Measurements from ENCODE around the gene COLEC12. TPM values are rescaled to one million over a fixed set of nuclear protein-coding genes. Genes with fewer than 3 reads are reported as not detected.

COLEC12 gene
- total and polyA plus RNA-seq, 10 of the 15 experiments (the other 5 are each of a cell fraction or from before 2014, with no cell fraction given) = 0.04 to 0.05 TPM; not detected in 8

DNA sequence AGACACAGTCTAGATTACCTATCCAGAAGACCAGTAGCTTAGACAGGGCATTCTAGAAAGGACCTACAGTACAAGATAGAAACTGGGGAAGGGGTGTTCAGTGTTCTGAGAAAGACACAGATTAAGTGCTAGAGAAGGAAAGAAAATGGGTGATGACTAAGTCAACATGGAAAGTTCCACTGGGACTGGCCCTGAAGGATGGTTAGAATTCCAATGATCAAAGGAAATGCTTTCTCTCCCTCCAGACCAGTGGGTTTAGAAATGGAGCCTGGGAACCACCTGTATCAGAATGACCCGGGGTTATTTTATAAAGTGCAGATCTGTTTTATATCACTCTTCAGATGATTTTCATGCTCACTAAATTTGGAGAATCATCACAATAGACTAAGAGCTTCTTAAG lies 5.8 kb upstream of the COLEC12 start:
- no peak for DNase-seq (ENCODE audit: low read depth, low spot score)
- intact Hi-C loops (cut with micrococcal nuclease; ENCODE audit: unreplicated experiment) = no loop called here
- no peaks in the 10 kb centered on the region for H3K36me3 ChIP-seq (ENCODE audit: control insufficient read depth in 2 of 2, insufficient read depth in 2 of 2, low read length in 1 of 2)
- H3K9me3 ChIP-seq (replicated peaks; ENCODE audit: control insufficient read depth, insufficient read depth, low read length) = no peaks in the 10 kb centered on the region
- ChIA-PET POLR2A (no interaction called here), CTCF (interaction anchor here (0.9 to 1.7 kb wide), 5 partner anchors 10 to 151 kb away, joined by 3 to 10 read pairs (median 4); partner anchors contain the start of gene TYMS), RAD21 (ENCODE audit: unreplicated experiment) (interaction anchor here (0.9 to 4.7 kb wide), 2 partner anchors 11 to 19 kb away, joined by 3 to 31 read pairs; no protein-coding TSS in a partner anchor), SMC1A (ENCODE audit: uncharacterized antibody, unreplicated experiment) (interaction anchor here (0.9 to 5.3 kb wide), 5 partner anchors 11 to 18 kb away, joined by 3 to 33 read pairs (median 3); no protein-coding TSS in a partner anchor)
- H3K27ac ChIP-seq (ENCODE audit: control insufficient read depth, insufficient read depth) = no peak overlapping the region
- H3K4me1 ChIP-seq (ENCODE audit: control insufficient read depth, insufficient read depth, low read length) = peaks cover 2% of the 10 kb centered on the region; the same call in 1 of the 2 replicates
- WGBS (ENCODE audit: insufficient coverage, insufficient replicate concordance, low lambda C conversion rate, missing lambda C conversion rate) = 47% methylated on average over 1 of the region's 1 CpG
- BruUV-seq (replicated peaks) = no TSS peak
- no peak for ATAC-seq
- H3K79me2 ChIP-seq (ENCODE audit: control insufficient read depth, insufficient read depth, low read length) = no peaks in the 10 kb centered on the region
- no peak overlapping the region for H3K9ac ChIP-seq (ENCODE audit: control insufficient read depth, insufficient read depth, low read length)
- H3K4me3 ChIP-seq = no peak overlapping the region
- TF ChIP-seq RB1 (IDR thresholded peaks at IDR 0.05; ENCODE audit: borderline replicate concordance) (no peak), ZNF592 (IDR thresholded peaks at IDR 0.05) (no peak), ZNF24 (IDR thresholded peaks at IDR 0.05) (no peak), BMI1 (IDR thresholded peaks at IDR 0.05; ENCODE audit: borderline replicate concordance) (no peak), MYB (IDR thresholded peaks at IDR 0.05; ENCODE audit: borderline replicate concordance, low read depth, low read length) (no peak), SRF (IDR thresholded peaks at IDR 0.05; ENCODE audit: low read depth in 2 of 2, low read length in 2 of 2) (no peak)
- no peak overlapping the region for H2AFZ ChIP-seq (ENCODE audit: control insufficient read depth, low read depth, low read length)
- 0 out of 4 replicates have a peak, but pooled peaks cover 0 to 5% of the 10 kb centered on the region in 2 experiments for H3K27me3 ChIP-seq (replicated peaks in 1 of 2; ENCODE audit: control insufficient read depth in 2 of 2, insufficient read depth in 2 of 2, low read length in 1 of 2)
- no peak overlapping the region for H3K4me2 ChIP-seq (ENCODE audit: control insufficient read depth, insufficient read depth)
- in situ Hi-C loops (cut with MboI) = no loop called here
- no peak for FAIRE-seq
- H4K20me1 ChIP-seq (ENCODE audit: control insufficient read depth, insufficient read depth) = no peaks in the 10 kb centered on the region

Data from GM12878 (cell line).